NCI-H1105 (cell line): ENCODE data around the gene IL1RAP.
A peak's percentile ranks its signal among the peaks of the same experiment; 100 is the strongest.

Experiments used
- DNase-seq: peaks from one replicate; lab custom pipeline; 2025; lab: John Stamatoyannopoulos, UW

IL1RAP gene

DNA sequence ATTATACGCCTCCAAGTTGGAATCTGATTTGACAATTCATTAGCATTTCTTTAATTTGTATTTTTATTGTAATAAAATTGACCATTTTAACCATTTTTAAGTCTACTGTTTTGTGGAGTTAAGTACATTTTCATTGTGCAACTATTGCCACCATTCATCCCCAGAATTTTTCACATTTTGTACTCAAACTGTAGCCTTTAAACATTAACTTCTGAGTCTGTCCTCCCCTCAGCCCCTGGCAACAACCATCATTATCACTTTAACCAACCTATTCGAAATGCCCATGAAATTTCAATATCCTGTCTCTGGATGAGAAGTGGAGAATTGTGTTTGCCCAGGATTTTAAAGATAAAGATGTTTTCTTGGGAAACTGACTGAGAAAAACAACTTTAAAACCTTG, 27.7 kb downstream of the IL1RAP start:
- DNase-seq, result no peak

DNA sequence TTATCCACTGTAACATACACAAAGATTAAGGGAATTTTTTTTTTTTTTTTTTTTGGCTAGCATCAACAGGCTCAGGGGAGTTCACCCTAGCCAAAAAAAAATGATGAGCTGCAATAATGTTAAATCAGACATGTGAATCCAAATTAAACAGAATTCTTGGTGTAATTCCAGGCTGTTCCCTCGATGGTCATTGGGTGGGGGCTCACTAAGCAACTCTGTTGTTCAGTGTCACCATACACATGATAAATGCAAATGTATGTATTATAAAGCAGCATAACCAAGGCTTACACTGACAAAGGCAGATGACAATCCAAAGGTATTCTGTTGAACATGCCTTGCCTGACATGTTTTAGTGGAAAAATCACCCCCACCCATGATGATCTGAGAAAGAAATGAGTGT, 29.0 kb downstream of the IL1RAP start:
- no peak for DNase-seq

- DNase-seq, result no peak
These were observed 29.8 kb downstream of the IL1RAP start for GRCh38 chr3:190543671-190544070.

DNA sequence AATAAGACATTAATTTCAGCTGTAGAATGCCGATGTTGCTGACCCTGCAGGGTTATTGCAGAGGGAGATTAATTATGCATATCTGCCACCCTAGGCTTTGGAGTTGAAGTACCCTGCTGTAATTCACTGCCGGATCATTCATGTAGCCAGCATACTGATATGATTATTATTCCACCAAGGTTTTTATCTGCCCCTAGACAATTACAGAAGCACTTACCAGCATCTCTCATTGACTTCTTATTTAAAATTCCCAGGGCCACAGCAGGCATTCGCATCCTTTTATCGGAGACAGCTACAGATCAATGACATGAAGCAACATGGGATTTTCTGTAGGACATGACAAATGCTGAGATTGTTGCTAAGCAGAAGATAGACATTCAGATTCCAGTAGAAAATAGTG, 31.3 kb downstream of the IL1RAP start:
- no peak for DNase-seq

DNA sequence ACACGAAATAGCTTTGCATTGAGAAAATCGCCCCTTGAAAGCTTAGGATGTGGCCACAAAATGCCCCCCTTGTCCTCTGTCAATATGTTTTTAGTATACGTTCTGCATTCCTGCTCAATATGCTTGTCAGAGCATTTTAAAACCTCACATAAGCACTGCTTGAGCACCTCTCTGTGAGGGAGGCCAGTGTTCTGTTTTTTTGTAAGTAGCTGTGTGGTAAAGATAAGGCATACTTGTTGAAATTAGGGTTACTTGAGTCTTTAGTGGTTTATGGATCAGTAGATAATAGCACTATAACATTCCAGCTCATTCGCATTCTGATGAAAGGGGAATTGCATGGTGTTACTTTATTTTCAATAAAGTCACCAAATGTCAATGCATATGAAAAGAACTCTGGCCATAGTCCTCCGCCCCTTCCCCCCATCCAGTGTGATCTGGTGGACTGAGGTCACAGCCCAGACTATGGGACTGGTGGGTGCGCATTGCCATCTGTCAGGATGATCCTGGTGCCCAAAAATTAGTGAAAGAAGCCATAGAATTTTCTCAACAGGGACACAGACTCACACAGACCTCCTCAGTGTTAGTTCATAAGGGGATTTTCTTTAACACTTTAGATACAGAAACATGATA, 33.1 kb downstream of the IL1RAP start:
- no peak for DNase-seq

- no peak for DNase-seq
These were observed 34.3 kb downstream of the IL1RAP start for GRCh38 chr3:190548031-190548656.

- no peak for DNase-seq
These were observed 38.1 kb downstream of the IL1RAP start for GRCh38 chr3:190552021-190552420.

- peak; percentile 22 for DNase-seq
These were observed 39.3 kb downstream of the IL1RAP start for GRCh38 chr3:190552969-190553759.

- no peak for DNase-seq
These were observed 40.3 kb downstream of the IL1RAP start for GRCh38 chr3:190554197-190554596.

DNA sequence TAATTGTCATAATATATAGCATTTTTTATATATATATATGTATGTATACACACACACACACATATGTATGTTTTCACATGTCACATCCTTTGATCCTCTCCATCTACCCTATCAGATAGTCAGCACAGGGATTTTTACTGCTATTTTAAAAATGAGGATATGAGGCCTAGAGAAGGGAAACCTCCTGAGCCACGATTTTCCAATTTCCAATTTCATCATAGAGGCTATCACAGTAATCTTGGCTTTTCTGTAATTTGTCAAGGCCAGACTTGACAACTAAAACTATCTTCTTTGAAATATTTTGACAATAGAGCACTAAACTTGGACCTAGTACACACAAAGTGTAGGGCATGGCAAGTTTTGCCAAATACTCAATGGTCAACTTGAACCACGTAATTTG, 42.5 kb downstream of the IL1RAP start:
- DNase-seq, result no peak

DNA sequence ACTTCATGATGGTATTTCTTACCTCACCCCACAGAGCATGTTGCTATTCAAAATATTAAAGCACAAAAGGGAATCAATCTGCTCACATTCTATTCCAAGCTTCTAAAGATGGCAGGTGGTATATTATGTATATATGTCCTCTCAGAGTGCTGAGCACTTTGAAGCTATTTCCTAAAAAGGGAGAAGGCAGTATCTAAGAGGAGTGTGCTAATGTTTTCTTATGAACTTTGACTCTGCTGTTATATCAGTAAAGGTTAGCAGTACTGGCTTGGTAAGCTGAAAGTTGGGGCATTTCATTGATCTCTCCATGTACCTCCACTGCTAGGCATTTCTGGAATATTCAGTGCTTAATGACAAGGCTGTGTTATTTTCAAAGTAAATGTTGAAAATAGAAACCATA, 43.4 kb downstream of the IL1RAP start:
- no peak for DNase-seq

- DNase-seq, result no peak
These were observed 44.4 kb downstream of the IL1RAP start for GRCh38 chr3:190558316-190558715.

GRCh38 chr3:190558796-190559195, 44.9 kb downstream of the IL1RAP start:
- no peak for DNase-seq

DNA sequence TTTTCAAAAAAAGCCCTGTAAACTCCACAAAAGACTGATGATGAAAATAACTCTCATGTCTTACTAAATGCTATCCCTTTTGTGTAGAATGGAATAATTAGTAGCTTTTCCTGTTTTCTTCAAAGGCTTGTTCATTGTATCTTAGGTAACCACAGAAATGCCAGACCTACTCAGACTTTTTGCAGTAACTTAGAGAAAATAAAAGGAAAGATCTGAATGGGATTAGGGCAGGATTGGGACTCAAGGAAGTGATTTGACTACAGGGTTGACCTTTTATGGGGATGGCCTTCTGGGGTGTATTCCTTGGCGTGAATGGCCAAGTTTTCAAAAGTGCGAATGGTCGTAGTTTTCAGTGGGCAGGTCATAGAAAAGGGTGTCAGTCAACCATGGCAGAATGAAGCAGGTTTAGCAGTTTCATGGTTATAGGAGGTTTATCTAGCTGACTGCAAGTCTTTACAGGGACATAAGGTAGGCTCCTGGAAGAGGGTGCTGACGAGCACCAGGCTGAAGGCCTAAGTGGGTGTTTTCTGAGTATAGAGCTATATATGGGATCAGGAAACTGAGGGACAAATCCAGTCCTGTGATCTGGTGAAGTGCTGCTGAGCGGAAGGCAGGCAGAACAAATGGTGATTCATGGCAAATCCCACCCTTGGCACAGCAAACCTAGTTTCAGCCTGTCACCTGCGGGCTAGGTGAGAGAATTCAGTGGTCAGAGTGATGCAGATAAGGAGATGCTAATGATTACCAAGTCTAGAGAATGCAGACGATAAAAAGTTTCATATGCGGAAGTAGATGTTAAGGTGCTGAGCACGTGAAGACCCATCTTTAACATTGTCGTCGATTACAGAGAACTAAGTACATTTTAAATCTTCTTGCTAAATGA, 46.4 kb downstream of the IL1RAP start:
- DNase-seq, result no peak

DNA sequence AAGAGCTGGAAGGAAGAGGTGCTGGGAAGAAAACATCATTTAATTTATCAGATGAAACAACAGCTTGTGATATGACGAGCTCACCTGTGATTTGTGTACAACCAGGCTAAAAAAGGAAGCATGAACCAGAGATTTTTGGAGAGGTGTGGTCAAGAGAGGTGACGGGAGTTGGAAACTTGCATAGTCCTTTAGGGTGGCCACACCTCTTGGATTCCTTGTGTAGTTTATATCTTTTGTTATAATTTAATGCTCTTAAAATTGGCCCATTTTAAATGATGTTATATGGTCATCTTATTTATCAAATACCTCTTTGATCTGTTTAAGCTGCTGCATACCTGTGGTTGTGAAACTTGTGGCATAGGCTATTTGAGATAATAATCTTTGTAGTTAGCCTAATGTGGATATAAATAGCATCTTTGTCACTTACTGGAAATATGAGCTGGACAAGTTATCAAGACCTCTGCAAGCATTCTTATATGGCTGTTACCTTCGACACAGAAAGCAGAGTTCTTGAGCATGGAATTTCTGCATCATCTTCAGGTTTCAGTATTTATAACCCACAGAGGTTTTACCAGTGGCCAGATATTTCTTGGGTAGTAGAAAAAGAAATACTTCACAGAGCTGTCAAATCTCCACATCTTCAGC, 49.1 kb downstream of the IL1RAP start:
- no peak for DNase-seq

GRCh38 chr3:190564175-190564574, 50.3 kb downstream of the IL1RAP start:
- DNase-seq, result no peak

- no peak for DNase-seq
These were observed 52.4 kb downstream of the IL1RAP start for GRCh38 chr3:190566043-190566933.

DNA sequence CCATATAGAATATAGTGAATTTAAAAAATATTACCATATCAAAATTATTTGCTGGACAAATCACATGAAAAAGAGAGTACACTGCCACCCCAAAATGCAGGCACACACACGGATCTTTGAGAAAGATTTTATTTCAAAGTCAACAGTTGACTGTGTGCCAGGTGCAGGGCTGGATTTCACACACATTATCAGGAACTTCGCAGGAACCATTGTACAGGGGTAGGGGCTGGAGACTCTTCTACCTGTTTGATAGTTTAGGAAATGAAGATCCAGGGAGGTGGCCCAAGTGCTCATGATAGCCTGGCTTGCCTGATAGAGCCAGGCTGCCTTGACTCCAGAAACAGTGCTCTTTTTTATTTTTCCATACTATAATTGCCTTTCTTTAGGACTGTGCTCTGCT, 54.2 kb downstream of the IL1RAP start:
- no peak for DNase-seq

DNA sequence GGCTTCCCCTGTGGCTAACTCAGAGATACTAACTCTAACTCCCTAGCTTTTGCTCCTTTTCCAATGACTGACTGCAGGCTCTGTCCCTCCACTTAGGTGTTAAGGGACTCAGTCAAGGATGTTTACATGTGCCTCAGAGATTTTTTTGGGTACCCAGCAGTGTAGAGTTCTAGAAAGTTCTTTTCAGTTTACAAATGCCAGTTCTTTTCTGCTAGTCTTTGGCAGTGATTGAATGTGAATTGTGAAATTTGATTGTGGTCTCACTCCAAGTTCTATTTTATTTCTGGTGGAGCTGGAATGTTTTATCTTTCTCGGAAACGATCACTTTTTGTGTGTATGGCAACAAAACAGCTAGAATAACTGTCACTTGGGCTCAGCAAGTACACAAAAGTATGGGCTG, 60.6 kb downstream of the IL1RAP start:
- DNase-seq, result no peak

- no peak for DNase-seq
These were observed 61.7 kb downstream of the IL1RAP start for GRCh38 chr3:190575437-190576185.
